ENCODE data around the gene FAM43B.

- TF ChIP-seq CBX2 (IDR thresholded peaks at IDR 0.05; ENCODE audit: borderline replicate concordance, low read depth) (no peak), REST (IDR thresholded peaks at IDR 0.05) (no peak), CTCF (IDR thresholded peaks at IDR 0.05) (no peak), EHMT2 (IDR thresholded peaks at IDR 0.05; ENCODE audit: low read depth) (no peak), RAD21 (conservative IDR thresholded peaks at IDR 0.05 in 1 of 2, IDR thresholded peaks at IDR 0.05 in 1 of 2) (no peak), USF2 (IDR thresholded peaks at IDR 0.05) (no peak)
These were observed 19.1 kb downstream of the FAM43B start for GRCh38 chr1:20571427-20571826.
